HUES64 (cell line): ENCODE measurements around the gene KAT2B.

ENCODE experiments used
- H3K27ac ChIP-seq: 2 replicates; pipeline ENCODE4 v1.7.0; 2013; ENCODE audit warnings: low read depth, low read length, inconsistent platforms
- H3K27me3 ChIP-seq: 2 replicates; pipeline ENCODE4 v1.6.1; 2013; ENCODE audit warnings: mild to moderate bottlenecking, low read length; ENCODE audit not compliant: insufficient read depth
- H3K36me3 ChIP-seq: 2 replicates; pipeline ENCODE4 v1.6.1; 2013; ENCODE audit warnings: mild to moderate bottlenecking, low read length; ENCODE audit not compliant: insufficient read depth
- H3K4me1 ChIP-seq: 2 replicates; pipeline ENCODE4 v1.6.1; 2013; ENCODE audit warnings: mild to moderate bottlenecking, low read length, moderate library complexity; ENCODE audit not compliant: insufficient read depth
- H3K4me3 ChIP-seq: 2 replicates; pipeline ENCODE4 v1.5.1; 2013; ENCODE audit warnings: mild to moderate bottlenecking, low read length, moderate library complexity
- H3K9ac ChIP-seq: 2 replicates; pipeline ENCODE4 v1.6.1; 2013; ENCODE audit warnings: mild to moderate bottlenecking, low read depth, low read length
- H3K9me3 ChIP-seq: 2 replicates; pipeline ENCODE4 v1.6.1; 2013; ENCODE audit warnings: low read depth, low read length; ENCODE audit not compliant: insufficient read depth
- WGBS: fragments of 150-250, 120-280 bp; methylation state at CpG from one replicate; pipeline ENCODE4 v1.1.7; 2013; ENCODE audit warnings: missing lambda C conversion rate; 5-methylcytosine and 5-hydroxymethylcytosine counted together

KAT2B gene

DNA sequence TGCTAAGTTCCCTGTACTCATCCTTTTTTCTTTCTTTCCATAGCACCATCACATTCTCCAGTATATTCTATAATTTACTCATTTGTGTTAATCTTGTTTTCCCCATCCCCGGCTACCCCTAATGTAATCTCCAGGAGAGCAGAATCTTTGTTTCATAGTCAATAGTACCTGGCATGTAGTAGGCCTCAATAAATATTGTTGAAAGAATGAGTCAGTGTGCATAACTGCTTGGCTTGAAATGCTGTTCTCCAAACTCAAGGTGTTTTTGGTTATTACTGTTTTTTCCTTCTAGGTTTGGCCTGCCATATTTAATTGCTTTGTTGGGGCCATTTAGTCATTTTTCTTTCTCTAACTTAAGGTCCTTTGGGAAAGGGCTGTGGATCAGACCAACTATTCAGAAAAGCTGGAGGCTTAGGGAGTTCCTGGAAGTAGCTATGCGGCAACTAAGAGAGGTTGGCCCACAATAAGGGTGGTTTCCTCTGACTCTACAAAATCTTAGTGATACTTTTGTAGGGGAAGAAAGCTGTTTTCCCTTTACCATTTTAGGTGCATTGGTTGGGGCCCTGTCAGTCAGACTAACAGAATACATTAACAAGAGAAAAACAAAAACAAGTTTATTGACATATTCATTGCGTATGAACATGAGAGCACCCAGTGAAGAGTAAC lies 28.4 kb downstream of the KAT2B start:
- Histone ChIP-seq H3K36me3 (no peaks in the 10 kb centered on the region), H3K4me1 (peaks cover 30% of the 10 kb centered on the region), H3K27ac (no peak overlapping the region), H3K9ac (no peak overlapping the region), H3K4me3 (no peak overlapping the region), H3K9me3 (no peaks in the 10 kb centered on the region), H3K27me3 (peaks cover 28% of the 10 kb centered on the region)
- 79% methylated on average over 3 of the region's 3 CpGs for WGBS

- Histone ChIP-seq H3K9me3 (no peaks in the 10 kb centered on the region), H3K4me1 (peaks cover 35% of the 10 kb centered on the region), H3K27ac (no peak overlapping the region), H3K27me3 (peaks cover 28% of the 10 kb centered on the region), H3K9ac (no peak overlapping the region), H3K36me3 (no peaks in the 10 kb centered on the region), H3K4me3 (no peak overlapping the region)
Measured at GRCh38 chr3:20069178-20069532, 28.9 kb downstream of the KAT2B start.

GRCh38 chr3:20071175-20071574 lies 30.9 kb downstream of the KAT2B start:
- Histone ChIP-seq H3K27me3 (peaks cover 28% of the 10 kb centered on the region), H3K4me3 (no peak overlapping the region), H3K36me3 (no peaks in the 10 kb centered on the region), H3K9ac (no peak overlapping the region), H3K9me3 (no peaks in the 10 kb centered on the region), H3K4me1 (peaks cover 39% of the 10 kb centered on the region), H3K27ac (no peak overlapping the region)
- 97% methylated on average over 2 of the region's 2 CpGs for WGBS

GRCh38 chr3:20072422-20072821 lies 32.2 kb downstream of the KAT2B start:
- no peak overlapping the region for H3K9ac ChIP-seq
- H3K4me1 ChIP-seq: peaks cover 44% of the 10 kb centered on the region
- H3K36me3 ChIP-seq: no peaks in the 10 kb centered on the region
- H3K27ac ChIP-seq: no peak overlapping the region
- no peak overlapping the region for H3K4me3 ChIP-seq
- no peaks in the 10 kb centered on the region for H3K9me3 ChIP-seq
- 88% methylated on average over 6 of the region's 6 CpGs for WGBS
- peaks cover 28% of the 10 kb centered on the region for H3K27me3 ChIP-seq

DNA sequence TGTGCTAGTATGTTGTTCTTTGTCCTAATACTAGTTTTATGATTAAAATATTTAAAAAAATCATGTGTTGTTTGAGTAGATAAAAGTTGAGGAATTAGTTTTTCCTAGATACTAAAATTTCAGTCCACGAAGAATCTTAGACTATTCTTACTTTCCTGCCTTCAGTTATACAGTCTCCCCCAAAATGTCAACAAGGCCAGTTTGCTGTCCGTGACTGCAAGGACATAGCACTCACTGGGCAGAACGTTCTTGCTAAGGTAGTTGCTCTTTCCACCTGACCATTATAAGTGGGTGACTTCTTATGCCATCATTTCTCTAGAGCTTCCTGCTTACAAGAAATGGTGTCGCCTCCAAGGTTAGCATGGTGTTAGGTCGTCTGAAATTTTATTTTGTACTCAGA lies 32.8 kb downstream of the KAT2B start:
- 81% methylated on average over 4 of the region's 5 CpGs for WGBS
- Histone ChIP-seq H3K4me3 (no peak overlapping the region), H3K27ac (no peak overlapping the region), H3K9ac (no peak overlapping the region), H3K4me1 (peaks cover 44% of the 10 kb centered on the region), H3K9me3 (no peaks in the 10 kb centered on the region), H3K36me3 (no peaks in the 10 kb centered on the region), H3K27me3 (peaks cover 28% of the 10 kb centered on the region)

GRCh38 chr3:20073683-20074082 lies 33.4 kb downstream of the KAT2B start:
- Histone ChIP-seq H3K27ac (peak overlapping the region; percentile 53; the same call in 1 of the 2 replicates), H3K27me3 (peaks cover 22% of the 10 kb centered on the region), H3K9ac (no peak overlapping the region), H3K36me3 (no peaks in the 10 kb centered on the region), H3K9me3 (no peaks in the 10 kb centered on the region), H3K4me1 (peaks cover 41% of the 10 kb centered on the region), H3K4me3 (no peak overlapping the region)
- 16% methylated on average over 2 of the region's 4 CpGs for WGBS

- WGBS: 96% methylated on average over 5 of the region's 6 CpGs
- H3K4me1 ChIP-seq: peaks cover 37% of the 10 kb centered on the region
- no peak overlapping the region for H3K9ac ChIP-seq
- H3K9me3 ChIP-seq: no peaks in the 10 kb centered on the region
- no peaks in the 10 kb centered on the region for H3K36me3 ChIP-seq
- peaks cover 18% of the 10 kb centered on the region for H3K27me3 ChIP-seq
- H3K27ac ChIP-seq: peak overlapping the region; percentile 53; the same call in 1 of the 2 replicates
- H3K4me3 ChIP-seq: no peak overlapping the region
Measured at GRCh38 chr3:20074226-20075063, 34.2 kb downstream of the KAT2B start.

DNA sequence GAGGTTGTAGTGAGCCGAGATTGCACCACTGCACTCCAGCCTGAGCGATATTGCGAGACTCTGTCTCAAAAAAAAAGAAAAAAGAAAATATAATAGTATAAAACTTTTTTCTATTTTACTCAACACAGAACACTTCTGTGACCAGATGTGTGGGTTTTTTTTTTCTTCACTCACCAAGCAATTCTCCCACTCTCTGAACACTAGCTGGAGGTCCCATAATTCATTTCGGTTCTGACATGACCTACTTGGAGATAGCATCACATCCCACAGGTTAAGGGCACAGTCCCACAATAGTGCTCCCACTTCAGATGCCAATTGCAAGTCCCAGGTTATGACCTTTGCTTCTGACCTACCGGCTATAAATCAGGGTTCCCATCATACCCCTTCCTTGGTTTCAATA lies 35.0 kb downstream of the KAT2B start:
- Histone ChIP-seq H3K27me3 (peaks cover 12% of the 10 kb centered on the region), H3K27ac (no peak overlapping the region), H3K36me3 (no peaks in the 10 kb centered on the region), H3K4me1 (peaks cover 37% of the 10 kb centered on the region), H3K9ac (no peak overlapping the region), H3K9me3 (no peaks in the 10 kb centered on the region), H3K4me3 (no peak overlapping the region)
- 92% methylated on average over 3 of the region's 5 CpGs for WGBS

DNA sequence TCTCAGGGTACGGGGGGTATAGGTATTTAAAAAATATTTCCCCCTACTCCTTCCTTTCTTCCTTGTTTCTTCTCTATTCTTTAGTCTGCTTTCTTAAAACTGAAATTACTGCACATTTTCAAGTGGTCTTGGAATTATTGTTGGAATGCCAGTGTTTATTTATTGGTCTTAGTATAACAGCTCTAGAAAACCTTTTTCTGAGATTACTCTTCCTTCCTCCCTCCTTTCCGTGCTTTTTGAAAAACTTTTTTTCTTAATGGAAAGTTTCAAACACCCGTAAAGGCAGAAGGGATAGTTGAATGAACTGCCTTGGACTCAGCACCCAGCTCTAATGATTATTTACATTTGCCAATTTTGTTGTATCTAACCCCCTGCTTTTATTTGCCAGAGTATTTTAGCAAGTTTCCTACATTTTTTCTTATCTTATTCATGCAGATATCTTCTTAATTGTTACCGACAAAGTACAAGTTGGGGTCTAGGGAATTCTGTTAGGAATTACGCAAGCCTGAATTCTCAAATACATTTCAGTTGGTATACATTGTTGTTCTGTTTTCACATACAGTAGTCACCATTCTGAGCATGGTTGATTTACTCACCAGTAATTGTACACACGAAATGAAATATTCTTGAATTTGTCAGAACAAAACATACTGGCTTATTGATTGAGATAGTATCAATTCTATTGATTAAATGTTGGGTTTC lies 36.2 kb downstream of the KAT2B start:
- no peak overlapping the region for H3K9ac ChIP-seq
- peaks cover 36% of the 10 kb centered on the region for H3K4me1 ChIP-seq
- peaks cover 8% of the 10 kb centered on the region for H3K27me3 ChIP-seq
- H3K4me3 ChIP-seq: no peak overlapping the region
- no peaks in the 10 kb centered on the region for H3K9me3 ChIP-seq
- no peaks in the 10 kb centered on the region for H3K36me3 ChIP-seq
- no peak overlapping the region for H3K27ac ChIP-seq
- 80% methylated on average over 1 of the region's 6 CpGs for WGBS

- Histone ChIP-seq H3K9me3 (no peaks in the 10 kb centered on the region), H3K27me3 (peaks cover 1% of the 10 kb centered on the region; the same call in 1 of the 2 replicates), H3K36me3 (no peaks in the 10 kb centered on the region), H3K4me1 (peaks cover 30% of the 10 kb centered on the region), H3K27ac (no peak overlapping the region), H3K4me3 (no peak overlapping the region), H3K9ac (no peak overlapping the region)
- 76% methylated on average over 1 of the region's 1 CpG for WGBS
Measured at GRCh38 chr3:20077068-20077467, 36.8 kb downstream of the KAT2B start.

- Histone ChIP-seq H3K4me3 (no peak overlapping the region), H3K27ac (no peak overlapping the region), H3K36me3 (no peaks in the 10 kb centered on the region), H3K9me3 (no peaks in the 10 kb centered on the region), H3K4me1 (peaks cover 18% of the 10 kb centered on the region), H3K27me3 (no peaks in the 10 kb centered on the region), H3K9ac (no peak overlapping the region)
- WGBS: 91% methylated on average over 5 of the region's 9 CpGs
Measured at GRCh38 chr3:20078194-20078714, 38.0 kb downstream of the KAT2B start.
